ENCODE results near the gene DOK6. TPM values are rescaled to one million over a fixed set of nuclear protein-coding genes. Genes with fewer than 3 reads are reported as not detected.
"Not testable (repeated sequence)": the region's sequence is repeated elsewhere in the genome, so short reads cannot be mapped to it uniquely, and the experiment has no call there.

DOK6 gene
- total RNA-seq, 1 experiment from 2014 or later: 11.2 TPM

DNA sequence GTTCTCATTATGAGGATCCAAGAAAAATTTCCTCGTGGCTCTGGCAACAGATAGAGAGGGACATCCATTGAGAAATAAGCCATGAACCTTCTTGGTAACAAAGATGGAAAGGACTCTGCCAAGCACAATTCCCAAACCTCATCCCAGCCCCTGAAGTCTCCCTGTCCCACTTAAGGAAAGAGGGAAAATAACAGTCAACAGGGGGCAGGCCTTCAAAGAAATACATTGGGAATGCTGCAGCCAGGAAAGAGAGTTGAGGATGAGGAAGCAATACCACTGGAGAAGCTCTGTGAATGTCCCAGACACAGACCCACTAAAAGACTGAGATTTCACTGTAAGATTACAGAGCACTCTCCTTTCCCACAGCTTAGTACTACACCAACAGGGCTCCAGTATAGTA lies 453.8 kb downstream of the DOK6 start:
- Histone ChIP-seq H3K4me3 (no peak overlapping the region), H3K36me3 (no peaks in the 10 kb centered on the region), H3K9me3 (no peaks in the 10 kb centered on the region), H3K27me3 (no peaks in the 10 kb centered on the region)
- DNase-seq: no peak

- no peaks in the 10 kb centered on the region for H3K27me3 ChIP-seq
- no peak overlapping the region for H3K4me3 ChIP-seq
- H3K9me3 ChIP-seq: no peaks in the 10 kb centered on the region
- DNase-seq: no peak
- H3K36me3 ChIP-seq: no peaks in the 10 kb centered on the region
Observed at GRCh38 chr18:69858897-69859296, 458.2 kb downstream of the DOK6 start.

- not testable (repeated sequence) for DNase-seq, H3K27me3 ChIP-seq, H3K9me3 ChIP-seq, H3K36me3 ChIP-seq, H3K4me3 ChIP-seq
Observed at GRCh38 chr18:69864802-69865201, 464.1 kb downstream of the DOK6 start.

GRCh38 chr18:69865776-69866175 lies 465.1 kb downstream of the DOK6 start:
- Histone ChIP-seq H3K36me3 (no peaks in the 10 kb centered on the region), H3K27me3 (no peaks in the 10 kb centered on the region), H3K9me3 (no peaks in the 10 kb centered on the region), H3K4me3 (no peak overlapping the region)
- no peak for DNase-seq

DNA sequence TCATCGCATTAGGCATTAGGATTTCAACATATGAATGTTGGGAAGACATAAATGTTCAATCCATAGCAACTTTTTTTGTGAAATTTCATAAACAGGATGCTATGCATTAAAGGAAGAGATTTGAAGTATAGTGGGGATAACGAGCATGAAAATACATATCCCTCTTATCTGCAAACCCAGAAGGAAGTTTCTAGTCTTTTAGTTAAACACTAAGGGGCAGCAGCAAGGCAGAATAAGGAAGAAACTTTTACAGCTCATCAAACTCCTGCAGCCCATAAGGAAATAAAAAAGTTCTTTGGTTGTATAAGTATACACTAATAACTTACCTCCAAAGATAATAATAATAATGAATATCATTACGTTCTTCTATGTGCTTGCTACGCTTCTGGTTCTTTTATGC lies 465.5 kb downstream of the DOK6 start:
- H3K27me3 ChIP-seq: no peaks in the 10 kb centered on the region
- no peaks in the 10 kb centered on the region for H3K36me3 ChIP-seq
- no peak overlapping the region for H3K4me3 ChIP-seq
- no peak for DNase-seq
- no peaks in the 10 kb centered on the region for H3K9me3 ChIP-seq

DNA sequence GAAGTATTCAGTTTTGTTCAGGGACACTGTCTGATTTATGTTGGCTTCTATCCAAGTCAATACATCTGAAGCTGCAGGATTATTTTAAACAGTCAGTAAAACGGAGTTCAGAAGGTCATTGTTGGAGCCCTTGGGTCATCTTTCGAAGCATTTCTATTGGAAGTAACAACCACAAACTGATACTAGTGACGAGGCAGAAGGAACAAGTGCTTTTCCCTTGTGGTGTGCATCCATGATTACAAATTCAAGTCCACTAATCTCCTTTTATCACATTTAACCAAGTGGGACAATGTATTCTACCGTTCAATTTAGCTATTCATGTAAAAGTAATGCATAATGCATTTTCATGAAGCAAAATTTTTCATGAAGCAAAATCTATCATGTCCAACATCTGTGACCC lies 470.0 kb downstream of the DOK6 start:
- no peak for DNase-seq

DNA sequence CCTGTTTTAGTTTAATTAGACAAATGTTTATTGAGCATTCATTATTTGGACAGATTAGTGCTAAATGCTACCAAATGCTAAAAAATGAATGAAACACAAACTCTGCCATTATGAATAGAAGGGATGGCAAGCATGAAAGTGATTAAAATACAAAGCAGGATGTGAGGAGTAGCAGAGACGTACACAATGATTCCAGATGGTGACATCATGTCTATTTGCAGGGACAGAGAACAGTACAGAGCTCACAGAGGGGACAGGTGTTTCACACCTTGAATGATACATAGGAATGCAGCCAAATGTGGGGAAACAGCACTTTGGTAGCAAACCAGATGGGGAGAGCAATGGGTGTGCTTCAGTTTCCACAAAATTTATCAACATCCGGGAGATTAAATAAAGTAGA lies 470.7 kb downstream of the DOK6 start:
- H3K4me3 ChIP-seq: no peak overlapping the region
- no peaks in the 10 kb centered on the region for H3K36me3 ChIP-seq
- no peaks in the 10 kb centered on the region for H3K9me3 ChIP-seq
- H3K27me3 ChIP-seq: no peaks in the 10 kb centered on the region
- no peak for DNase-seq

More for the DNA sequence above, 470.0 kb downstream of the DOK6 start:
- H3K9me3 ChIP-seq: no peaks in the 10 kb centered on the region
- H3K27me3 ChIP-seq: no peaks in the 10 kb centered on the region
- H3K36me3 ChIP-seq: no peaks in the 10 kb centered on the region
- H3K4me3 ChIP-seq: no peak overlapping the region

GRCh38 chr18:69872661-69873060 lies 472.0 kb downstream of the DOK6 start:
- no peaks in the 10 kb centered on the region for H3K36me3 ChIP-seq
- H3K4me3 ChIP-seq: no peak overlapping the region
- no peaks in the 10 kb centered on the region for H3K9me3 ChIP-seq
- no peaks in the 10 kb centered on the region for H3K27me3 ChIP-seq
- no peak for DNase-seq

- DNase-seq: no peak
- Histone ChIP-seq H3K9me3 (no peaks in the 10 kb centered on the region), H3K27me3 (no peaks in the 10 kb centered on the region), H3K36me3 (no peaks in the 10 kb centered on the region), H3K4me3 (no peak overlapping the region)
Observed at GRCh38 chr18:69874058-69874457, 473.4 kb downstream of the DOK6 start.

- Histone ChIP-seq H3K36me3 (no peaks in the 10 kb centered on the region), H3K27me3 (no peaks in the 10 kb centered on the region), H3K9me3 (no peaks in the 10 kb centered on the region), H3K4me3 (no peak overlapping the region)
- DNase-seq: no peak
Observed at GRCh38 chr18:69876490-69876889, 475.8 kb downstream of the DOK6 start.

DNA sequence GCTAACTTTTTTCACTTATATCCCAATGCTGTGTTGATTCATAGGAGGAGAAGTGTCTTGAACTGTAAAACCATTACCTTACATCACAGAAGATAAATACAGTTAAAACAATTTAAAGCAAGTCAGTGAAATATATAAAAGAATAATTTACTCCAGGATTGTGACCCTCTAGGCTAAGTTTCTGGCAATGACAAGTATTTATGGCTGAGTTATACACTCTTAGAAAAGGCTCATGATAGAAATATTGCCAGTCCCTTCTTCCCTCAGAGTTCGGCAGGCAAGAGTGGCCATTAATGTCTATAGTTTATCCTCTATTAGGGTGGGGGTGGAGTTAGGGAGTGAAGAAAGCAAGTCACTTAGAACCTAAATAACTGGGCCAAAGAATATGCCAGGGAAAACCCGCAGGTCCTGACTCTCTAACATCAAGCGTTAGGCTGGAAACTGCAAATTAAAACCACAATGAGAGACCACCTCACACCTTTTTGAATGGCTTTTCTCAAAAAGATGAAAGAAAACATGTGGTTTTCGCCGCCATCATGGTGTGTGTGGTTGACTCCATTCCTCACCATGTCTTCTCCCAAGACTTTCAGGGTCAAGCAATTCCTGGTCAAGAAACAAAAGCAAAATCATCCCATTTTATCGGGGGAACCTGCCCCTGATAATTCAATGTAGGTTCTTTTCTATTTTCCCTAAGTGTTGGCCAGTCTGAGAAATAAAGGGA lies 477.7 kb downstream of the DOK6 start:
- no peaks in the 10 kb centered on the region for H3K9me3 ChIP-seq
- no peak overlapping the region for H3K4me3 ChIP-seq
- no peaks in the 10 kb centered on the region for H3K27me3 ChIP-seq
- H3K36me3 ChIP-seq: no peaks in the 10 kb centered on the region
- no peak for DNase-seq

DNA sequence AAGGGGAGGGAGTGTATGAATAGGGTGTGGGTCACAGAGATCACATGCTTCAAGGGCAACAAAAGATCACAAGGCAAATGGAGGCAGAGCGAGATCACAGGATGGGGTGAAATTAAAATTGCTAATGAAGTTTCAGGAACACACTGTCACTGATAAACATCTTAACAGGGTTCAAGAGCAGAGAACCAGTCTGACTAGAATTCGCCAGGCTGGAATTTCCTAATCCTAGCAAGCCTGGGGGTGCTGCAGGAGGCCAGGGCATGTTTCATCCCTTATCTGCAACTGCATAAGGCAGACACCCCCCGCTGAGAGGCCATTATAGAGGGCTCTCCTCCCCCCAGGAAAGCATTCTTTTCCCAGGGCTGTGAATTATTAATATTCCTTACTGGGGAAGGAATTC lies 478.4 kb downstream of the DOK6 start:
- not testable (repeated sequence) for H3K9me3 ChIP-seq, H3K36me3 ChIP-seq, H3K27me3 ChIP-seq, DNase-seq, H3K4me3 ChIP-seq

DNA sequence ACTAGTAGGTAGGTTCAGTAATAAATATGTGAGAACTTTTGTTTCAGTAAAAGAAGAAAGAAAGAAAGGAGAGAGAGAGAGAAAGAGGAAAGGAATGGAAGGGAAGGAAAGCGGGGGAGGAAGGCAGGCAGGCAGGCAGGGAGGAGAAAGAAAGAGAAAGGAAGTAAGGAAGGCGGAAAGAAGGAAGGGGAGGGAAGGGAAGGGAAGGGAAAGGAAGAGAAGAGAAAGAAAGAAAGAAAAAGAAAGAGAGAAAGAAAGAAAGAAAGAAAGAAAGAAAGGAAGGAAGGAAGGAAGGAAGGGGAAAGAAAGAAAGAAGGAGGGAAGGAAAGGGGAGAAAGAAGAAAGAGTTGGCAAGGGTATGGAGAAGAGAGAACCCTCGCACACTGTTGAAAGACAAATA lies 479.4 kb downstream of the DOK6 start:
- Histone ChIP-seq H3K4me3 (no peak overlapping the region), H3K9me3 (no peaks in the 10 kb centered on the region), H3K36me3 (no peaks in the 10 kb centered on the region), H3K27me3 (no peaks in the 10 kb centered on the region)
- DNase-seq: no peak

- Histone ChIP-seq H3K4me3 (no peak overlapping the region), H3K36me3 (no peaks in the 10 kb centered on the region), H3K27me3 (no peaks in the 10 kb centered on the region), H3K9me3 (no peaks in the 10 kb centered on the region)
- no peak for DNase-seq
Observed at GRCh38 chr18:69882965-69883668, 482.4 kb downstream of the DOK6 start.

GRCh38 chr18:69883781-69884180 lies 483.1 kb downstream of the DOK6 start:
- Histone ChIP-seq H3K36me3 (no peaks in the 10 kb centered on the region), H3K27me3 (no peaks in the 10 kb centered on the region), H3K9me3 (no peaks in the 10 kb centered on the region), H3K4me3 (no peak overlapping the region)
- DNase-seq: no peak

DNA sequence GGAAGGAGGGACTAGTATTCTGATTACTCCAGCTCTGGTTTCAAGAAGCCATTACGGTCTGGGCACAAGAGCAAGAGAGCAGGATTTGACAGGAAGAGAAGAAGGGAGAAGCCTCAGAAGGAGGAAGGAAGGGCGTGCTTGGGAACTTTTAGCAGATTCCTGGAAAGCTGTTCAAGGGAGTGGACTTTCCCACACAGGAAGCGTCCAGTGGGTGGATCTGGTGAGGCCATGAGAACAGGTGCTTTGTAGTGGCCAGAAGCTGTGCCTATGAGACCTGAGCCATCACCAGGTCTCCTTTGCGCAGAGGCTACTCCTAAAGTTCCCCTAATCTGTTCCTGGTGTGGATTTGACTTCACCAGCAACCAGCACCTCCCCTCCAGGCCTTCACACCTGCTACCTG lies 484.7 kb downstream of the DOK6 start:
- no peaks in the 10 kb centered on the region for H3K9me3 ChIP-seq
- no peak overlapping the region for H3K4me3 ChIP-seq
- H3K27me3 ChIP-seq: no peaks in the 10 kb centered on the region
- DNase-seq: no peak
- no peaks in the 10 kb centered on the region for H3K36me3 ChIP-seq

DNA sequence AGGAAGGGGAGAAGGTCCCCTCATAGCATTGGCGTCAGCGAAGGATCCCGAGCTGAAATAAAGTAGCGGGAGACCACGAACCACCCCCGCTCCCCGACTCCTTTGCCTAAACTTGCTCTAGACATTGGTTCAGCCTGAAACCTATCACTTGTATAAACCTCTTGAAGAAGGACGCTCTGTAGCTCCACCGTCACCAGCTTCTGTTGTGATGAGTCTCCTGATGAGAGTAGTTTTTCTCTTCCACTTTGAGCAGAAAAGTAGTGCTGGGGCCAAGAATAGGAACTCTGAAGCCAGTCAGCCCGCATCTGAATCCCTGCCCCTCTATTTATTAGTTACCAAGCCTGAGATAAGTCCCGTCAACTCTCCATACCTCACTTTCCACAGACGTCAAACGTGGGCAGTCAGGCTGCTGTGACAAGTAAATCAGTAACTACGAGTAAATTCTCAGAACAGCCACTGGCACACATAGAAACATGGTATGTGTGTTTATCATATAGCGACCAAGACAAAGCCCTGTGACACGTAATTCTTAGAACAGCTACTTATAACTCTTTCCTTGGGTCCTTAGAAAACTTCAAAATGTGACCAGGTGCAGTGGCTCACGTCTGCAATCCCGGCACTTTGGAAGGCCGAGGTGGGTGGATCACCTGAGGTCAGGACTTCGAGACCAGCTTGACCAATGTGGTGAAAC lies 485.3 kb downstream of the DOK6 start:
- Histone ChIP-seq H3K27me3 (no peaks in the 10 kb centered on the region), H3K9me3 (no peaks in the 10 kb centered on the region), H3K4me3 (no peak overlapping the region), H3K36me3 (no peaks in the 10 kb centered on the region)
- no peak for DNase-seq

GRCh38 chr18:69887256-69887655 lies 486.6 kb downstream of the DOK6 start:
- Histone ChIP-seq H3K4me3 (no peak overlapping the region), H3K36me3 (no peaks in the 10 kb centered on the region), H3K27me3 (no peaks in the 10 kb centered on the region), H3K9me3 (peaks cover 2% of the 10 kb centered on the region; the same call in 1 of the 2 replicates)
- DNase-seq: no peak
